LoVo (cell line): ENCODE data around the gene CIRBP.
"Not testable (repeated sequence)": the region's sequence is repeated elsewhere in the genome, so short reads cannot be mapped to it uniquely, and the experiment has no call there.

Experiments used
- DNase-seq: peaks from one replicate; pipeline ENCODE4 v3.0.0-alpha.2; 2016; ENCODE audit warnings: low spot score

Gene CIRBP

DNA sequence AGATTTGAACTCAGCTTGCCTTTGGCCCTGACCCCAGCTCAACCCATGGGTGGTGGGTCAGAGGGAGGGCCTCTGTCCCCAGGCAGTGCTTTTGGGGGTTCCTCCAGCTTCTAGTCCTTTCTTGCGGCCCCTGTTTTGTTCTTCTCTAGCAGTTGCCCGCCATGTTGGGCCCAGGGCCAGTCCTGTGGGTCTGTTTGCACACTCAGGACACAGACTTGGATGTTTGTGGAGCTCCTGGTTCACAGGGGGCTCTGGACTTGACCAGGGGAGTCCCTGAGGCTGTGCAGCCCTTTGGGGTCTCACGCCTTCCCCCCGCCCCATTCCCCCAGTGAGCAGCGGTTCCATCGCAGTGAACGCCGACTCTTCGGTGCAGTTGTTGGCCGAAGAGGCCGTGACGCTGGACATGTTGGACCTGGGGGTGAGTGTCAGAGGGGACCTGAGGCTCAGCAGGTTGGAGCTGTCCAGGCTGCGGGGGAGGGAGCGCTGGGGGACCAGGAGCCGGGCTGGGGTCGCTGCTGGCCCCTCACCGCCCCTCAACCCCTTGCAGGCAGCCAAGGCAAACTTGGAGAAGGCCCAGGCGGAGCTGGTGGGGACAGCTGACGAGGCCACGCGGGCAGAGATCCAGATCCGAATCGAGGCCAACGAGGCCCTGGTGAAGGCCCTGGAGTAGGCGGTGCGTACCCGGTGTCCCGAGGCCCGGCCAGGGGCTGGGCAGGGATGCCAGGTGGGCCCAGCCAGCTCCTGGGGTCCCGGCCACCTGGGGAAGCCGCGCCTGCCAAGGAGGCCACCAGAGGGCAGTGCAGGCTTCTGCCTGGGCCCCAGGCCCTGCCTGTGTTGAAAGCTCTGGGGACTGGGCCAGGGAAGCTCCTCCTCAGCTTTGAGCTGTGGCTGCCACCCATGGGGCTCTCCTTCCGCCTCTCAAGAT, 25.1 kb upstream of the CIRBP start:
- peak; percentile 70 for DNase-seq

- DNase-seq, result no peak
Measured at GRCh38 chr19:1244693-1245451, 24.3 kb upstream of the CIRBP start.

DNA sequence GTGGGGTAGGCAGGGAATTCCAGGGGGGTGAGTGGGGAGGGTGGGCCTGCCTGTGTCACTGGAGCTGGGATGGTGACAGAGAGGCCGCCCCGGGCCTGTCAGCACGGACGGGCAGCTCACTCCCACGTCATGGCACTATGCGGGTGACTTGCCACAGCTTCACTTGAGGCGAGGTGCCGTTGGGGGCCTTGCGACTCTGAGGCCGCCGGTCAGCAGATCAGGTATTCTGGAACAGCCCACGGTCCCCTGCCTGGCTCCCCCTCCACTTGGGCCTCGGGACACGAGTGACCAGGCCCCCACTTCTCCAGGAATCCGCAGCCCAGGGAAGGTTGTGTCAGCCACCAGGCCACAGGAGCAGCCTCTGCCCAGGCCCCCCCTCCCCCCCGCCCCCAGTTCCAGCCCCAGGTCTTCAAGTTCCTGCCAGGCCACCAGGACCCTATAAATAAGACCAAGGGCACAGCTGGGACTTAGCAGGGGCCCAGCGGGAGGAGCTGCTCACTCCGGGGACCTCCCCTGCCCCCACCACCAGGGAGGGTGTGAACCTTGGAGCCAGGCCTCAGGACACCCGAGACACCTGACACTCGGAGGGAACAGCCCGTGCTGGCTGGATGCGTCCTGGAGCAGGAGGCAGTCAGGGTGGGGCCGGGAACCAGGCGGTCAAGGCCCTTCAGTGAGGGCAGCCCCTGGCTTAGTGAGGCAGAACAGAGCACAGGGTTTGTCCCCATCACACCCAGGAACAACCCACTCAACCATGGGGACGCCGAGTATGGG, 23.5 kb upstream of the CIRBP start:
- DNase-seq, result no peak

DNA sequence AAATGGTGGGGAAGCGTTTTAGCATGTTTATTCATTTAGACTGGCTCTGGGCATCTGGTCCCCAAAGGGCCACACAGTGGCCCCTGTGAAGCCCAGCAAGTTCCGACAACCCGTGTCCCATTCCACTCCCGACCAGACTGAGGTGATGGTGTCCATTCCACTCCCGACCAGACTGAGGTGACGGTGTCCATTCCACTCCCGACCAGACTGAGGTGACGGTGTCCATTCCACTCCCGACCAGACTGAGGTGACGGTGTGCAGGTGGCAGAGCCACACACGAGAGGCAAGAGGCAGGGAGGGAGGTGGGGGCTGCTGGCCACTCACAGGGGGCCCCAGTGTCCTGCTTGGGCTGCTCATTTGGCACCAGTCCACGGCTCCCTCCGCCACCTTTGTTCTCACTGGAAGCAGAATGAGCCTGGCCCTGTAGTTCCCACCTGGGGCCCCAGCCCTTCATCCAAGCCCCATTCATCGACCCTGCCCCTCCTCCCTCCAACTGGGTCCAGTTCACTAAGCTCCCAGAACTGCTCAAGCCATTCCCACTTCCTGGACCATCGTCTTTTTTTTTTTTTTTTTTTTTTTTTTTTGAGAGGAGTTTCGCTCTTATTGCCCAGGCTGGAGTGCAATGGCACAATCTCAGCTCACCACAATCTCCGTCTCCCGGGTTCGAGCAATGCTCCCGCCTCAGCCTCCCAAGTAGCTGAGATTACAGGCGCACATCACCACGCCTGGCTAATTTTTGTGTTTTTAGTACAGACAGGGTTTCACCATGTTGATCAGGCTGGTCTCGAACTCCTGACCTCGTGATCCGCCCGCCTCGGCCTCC, 22.7 kb upstream of the CIRBP start:
- DNase-seq, result not testable (repeated sequence)

DNA sequence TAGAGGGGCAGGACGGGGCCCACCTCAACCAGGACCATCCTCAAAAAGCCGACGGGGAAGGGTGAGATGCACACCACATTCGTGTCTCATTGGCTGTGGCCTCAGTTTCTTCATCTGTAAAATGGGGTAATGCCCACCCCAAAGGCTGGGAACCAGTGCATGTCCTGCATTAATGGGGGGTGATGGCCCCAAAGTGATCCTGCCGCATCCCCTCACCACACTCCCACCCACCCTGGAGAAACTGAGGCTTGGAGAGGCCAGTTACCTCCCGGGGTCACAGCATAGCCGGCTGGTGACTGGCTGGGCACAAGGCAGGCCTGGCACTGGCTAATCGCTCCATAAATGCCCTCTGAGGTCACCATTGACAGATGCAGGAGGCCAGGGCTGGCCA, 21.4 kb upstream of the CIRBP start:
- DNase-seq, result no peak

- DNase-seq, result peak; percentile 78
Measured at GRCh38 chr19:1248139-1248785, 20.9 kb upstream of the CIRBP start, which contains the start of gene MIDN. MIDN (plus strand) TSS chr19:1248583; CDS start chr19:1250297, 1,714 bp downstream.

- DNase-seq, result peak; percentile 66
Measured at GRCh38 chr19:1248786-1249297, 20.3 kb upstream of the CIRBP start.

DNA sequence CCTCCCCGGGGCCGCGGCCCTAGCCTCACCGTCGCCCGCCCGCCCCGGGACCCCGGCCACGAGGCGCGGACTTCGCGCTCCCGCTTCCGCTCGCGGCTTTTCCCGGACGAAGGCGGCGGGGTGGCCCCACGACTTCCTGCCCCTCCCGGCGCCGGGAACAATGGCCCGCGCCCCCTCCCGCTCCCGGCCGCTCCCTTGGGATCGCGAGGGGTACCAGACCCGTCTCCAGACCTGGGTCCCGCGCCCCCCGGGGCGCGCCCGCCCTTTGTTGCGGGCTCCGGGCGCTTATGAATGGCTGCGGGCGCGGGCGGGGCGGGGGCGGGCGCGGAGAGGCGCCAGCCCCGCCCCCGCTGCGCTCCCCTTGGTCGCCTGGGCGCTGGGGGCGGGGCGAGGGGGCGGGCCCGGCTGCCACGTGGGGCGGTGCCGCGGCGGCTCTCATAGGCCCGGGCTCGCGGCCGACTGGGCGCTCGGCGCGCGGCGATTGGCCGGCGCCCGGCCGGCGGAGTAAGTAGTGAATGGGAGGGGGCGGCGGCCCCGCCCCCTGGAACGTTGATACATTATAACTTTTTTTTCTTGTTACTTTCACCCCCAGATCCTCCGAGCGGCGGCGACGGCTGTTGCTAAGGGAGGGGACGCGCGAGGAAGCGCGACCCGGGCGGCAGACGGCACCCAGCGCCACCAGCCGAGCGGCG, 19.7 kb upstream of the CIRBP start:
- peak; percentile 94 for DNase-seq

- no peak for DNase-seq
Measured at GRCh38 chr19:1249990-1250436, 19.1 kb upstream of the CIRBP start.

GRCh38 chr19:1250437-1251260, 18.5 kb upstream of the CIRBP start:
- no peak for DNase-seq

- DNase-seq, result no peak
Measured at GRCh38 chr19:1251330-1252220, 17.6 kb upstream of the CIRBP start.

DNA sequence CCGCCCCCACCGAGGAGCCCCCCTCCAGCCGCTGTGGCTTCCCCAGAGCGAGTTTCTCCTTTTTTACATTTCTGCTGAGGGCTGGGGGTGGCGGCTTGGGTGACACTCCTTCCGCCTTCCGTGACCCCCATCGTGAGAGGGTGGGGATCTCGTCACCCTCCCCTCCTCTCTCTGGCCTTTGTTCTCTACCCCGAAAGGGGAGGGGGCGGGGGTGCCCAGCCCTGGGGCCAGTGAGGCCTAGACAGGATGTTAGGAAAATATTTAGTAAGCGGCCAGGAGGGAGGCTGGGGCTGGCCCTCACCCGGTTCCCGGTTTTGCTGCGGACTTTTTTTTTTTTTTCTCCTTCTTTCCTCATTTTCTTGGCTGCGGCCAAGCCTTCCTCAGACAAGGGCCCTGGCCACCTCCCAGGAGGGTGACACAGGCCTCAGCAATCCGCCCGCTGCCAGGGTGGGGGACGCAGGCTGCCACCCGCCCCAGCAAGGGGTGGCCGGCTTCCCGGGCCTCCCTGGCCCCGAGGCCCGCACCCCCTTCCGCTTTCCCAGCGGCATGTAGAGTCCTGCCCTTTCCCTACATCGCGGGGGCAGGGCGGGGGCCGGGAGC, 16.8 kb upstream of the CIRBP start:
- peak; percentile 92 for DNase-seq

- DNase-seq, result peak; percentile 85
Measured at GRCh38 chr19:1252821-1253513, 16.2 kb upstream of the CIRBP start.

DNA sequence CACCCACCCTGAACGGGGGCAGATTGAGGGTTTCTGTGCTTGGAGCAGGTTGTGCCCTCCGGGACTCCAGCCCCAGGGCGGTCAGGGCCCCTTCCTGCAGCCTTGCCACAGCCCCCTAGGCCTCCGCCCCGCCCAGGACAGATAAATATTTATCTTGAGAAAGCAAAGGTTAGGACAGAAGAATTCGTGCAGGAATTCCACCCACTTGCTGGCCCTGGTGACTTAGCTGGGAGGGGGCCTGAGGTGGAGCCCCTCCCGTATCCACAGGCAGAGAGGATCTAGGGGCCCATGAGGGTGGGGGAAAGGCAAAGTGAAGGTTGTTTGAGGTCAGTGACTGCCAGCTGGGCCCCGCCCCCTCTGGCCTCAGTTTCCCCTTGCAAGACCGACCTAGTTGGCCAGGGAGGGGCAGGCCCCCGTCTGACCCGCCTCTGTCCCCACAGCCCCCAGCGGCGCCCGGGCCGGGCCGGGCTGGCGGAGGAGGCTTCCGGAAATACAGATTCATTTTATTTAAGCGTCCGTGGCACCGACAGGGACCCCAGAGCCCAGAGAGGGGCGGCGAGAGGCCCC, 15.5 kb upstream of the CIRBP start:
- no peak for DNase-seq

- DNase-seq, result no peak
Measured at GRCh38 chr19:1254081-1254527, 15.0 kb upstream of the CIRBP start.

DNA sequence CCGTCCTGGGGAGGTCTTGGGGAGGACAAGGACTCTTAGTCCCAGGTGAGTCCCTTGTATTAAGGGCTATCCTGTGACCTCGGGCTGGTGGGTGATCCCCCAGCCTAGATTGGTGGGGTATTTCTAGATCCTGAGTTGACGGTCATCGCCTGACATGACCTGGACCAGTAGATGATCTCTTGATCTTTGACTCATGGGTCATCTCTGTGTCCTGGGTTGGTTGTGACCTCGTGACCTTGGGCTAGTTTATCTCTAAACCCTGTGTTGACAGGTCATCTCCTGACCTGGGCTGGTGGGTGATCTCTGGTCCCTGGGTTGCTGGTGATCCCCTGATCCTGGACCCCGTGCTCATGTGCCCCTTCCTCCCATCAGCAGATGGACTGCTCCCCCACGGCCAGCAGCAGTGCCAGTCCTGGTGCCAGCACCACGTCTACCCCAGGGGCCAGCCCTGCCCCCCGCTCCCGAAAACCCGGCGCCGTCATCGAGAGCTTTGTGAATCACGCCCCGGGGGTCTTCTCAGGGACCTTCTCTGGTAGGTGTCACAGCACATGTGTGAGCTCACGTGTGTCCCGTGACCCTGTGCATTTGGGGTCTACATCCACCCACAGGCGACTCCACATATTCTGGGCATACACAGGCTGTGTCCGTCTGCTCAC, 14.5 kb upstream of the CIRBP start:
- no peak for DNase-seq
